NCI-H69 (cell line): ENCODE data around the gene MAB21L1.

Source experiments
- DNase-seq: peaks from one replicate; lab custom pipeline; 2025; lab: John Stamatoyannopoulos, UW

MAB21L1 gene

DNA sequence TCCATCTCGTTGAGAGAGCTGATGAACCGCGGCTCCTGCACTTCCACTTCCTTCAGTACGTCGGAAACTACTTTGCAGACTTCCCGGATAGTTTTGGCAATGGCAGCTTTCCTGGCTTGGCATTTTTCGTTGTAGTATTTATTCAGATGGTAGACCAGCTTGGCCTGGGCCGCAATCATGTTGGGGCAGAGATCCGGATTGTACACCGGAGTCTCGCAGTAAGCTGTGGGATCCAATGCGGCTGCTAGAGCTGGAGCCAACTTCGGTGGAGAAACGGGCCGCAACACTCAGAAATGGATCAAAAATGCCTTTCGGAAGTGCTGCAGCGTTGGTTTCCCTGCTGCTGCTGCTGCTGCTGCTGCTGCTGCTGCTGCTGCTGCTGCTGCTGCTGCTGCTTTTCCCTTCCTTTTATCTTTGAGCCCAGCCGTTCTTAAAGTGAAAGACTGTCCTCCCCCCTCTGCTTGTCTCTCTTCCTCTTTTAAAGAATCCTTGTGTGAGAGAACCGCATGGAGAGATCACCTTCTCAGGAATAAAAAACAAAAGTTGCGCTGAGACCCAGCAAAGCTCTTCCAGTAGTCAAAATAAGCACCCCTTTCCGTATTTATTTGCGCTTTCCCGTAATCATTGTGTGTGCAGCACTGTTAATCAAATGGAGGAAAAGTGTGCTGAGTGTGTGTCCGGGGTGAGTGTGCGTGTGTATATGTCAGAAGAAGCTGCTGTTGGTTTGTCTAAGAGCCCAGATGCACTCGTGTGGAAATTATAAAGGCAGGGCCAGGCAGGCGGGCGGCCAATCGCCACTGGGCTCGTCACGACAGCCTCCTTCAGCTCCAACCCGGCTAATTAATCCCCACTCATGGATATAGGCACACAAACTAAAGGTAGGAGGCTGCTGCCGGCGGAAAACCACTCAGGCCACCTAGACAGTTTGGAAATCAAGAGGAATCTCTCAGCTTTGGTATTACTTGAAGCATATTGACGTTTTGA lies at the start of gene MAB21L1:
Gene MAB21L1, minus strand, starts transcription at position 730 of the 984 bp plus-strand sequence. Its CDS starts 551 bp downstream, at position 179.
- DNase-seq = peak; percentile 47

DNA sequence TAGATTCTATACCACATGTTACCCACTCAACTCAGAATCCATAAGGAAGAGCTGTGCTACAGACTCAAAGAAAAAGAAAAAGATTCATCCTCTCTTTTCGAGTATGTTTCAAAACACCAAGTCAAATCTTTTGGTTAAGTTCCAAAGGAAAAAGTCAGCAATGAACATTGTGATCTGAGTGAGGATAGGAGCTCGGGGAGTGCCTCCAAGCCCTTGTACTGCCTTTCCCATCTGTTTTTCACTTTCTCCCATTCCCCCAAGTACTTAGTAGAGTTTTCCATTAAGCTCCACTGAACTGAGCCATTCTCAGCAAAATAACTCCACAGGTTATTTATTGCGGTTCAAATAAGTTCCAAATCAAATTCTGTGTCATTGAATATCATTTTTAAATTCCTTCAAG lies 47.7 kb upstream of the MAB21L1 start:
- DNase-seq = no peak

DNA sequence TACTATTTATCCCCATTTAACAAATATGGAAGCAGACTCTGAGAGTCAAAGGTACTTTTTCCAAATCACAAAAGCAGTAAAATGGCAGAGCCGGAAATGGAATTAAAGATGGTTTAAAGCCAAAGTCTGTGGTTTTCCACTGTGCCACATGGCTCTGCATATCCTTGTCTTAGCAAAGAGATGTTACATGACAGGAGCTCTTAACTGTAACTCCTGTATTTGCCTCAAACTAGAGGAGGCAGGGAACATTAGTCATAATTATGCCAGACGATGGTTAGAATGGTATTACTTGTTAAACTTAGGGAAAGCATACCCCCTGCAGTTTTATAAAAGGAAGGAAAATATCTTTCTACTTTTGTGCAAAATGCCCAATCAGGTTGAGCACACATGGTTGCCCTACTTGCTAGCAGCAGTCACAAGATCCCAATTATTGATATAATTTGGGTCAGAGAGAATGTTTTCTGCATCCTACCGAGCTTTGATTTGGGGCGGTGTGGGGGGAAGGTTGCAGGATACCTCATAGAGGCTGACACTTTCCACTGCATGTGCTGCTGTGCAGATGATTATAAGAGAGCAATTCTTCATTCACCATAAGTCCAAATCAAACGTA lies 42.0 kb upstream of the MAB21L1 start:
- DNase-seq = peak; percentile 53

DNA sequence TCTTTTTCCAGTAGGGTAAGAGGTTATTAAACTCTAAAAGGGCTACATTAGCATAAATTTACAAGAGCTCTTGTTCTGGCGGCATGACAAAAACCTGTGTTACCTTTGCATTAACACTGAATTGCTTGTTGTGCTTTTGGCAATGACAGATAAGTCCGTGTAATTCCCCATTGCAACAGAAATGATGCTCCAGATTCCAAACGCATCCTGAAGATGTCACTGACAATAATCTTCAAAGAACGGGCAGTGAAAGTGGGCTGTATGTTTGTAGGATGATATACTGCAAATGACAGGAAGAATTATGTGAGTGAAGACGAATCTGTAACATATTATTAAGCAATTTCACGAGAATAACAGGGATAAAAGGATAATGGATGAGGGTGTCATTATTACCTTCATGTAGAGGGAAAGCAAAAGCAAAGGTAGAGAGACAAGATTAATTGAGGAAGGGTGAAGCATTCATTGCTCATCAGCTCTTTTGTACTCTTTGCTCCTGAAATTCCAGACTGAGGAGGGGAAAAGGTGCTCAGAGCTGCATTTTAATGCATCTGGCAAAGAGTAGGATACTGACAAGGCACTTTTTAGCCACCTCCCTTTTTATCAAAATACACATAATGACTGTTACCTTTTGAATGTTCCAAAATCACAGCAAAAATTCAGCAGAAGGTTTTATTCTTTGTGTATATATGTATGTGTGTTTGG lies 38.5 kb upstream of the MAB21L1 start:
- DNase-seq = peak; percentile 94

DNA sequence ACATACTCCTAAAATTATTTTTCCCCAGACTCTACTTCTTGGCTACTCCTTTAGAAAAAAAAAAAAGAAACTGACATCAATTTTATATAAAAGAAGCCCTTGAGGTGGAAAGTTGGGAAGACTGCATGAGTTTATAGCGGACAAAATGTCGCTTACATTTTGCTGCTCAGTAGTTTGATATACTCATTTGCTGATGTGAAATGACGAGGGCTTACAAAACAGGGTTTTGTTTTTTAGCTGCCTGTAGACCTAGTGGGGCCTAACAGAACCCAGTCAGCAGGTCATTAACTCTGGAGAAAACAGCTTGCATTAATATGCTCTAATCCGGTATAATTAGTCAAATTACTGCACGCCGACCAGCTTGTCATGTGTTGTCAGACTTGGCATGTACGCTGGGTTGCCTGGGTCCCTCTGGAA lies 37.6 kb upstream of the MAB21L1 start:
- DNase-seq = peak; percentile 93

DNA sequence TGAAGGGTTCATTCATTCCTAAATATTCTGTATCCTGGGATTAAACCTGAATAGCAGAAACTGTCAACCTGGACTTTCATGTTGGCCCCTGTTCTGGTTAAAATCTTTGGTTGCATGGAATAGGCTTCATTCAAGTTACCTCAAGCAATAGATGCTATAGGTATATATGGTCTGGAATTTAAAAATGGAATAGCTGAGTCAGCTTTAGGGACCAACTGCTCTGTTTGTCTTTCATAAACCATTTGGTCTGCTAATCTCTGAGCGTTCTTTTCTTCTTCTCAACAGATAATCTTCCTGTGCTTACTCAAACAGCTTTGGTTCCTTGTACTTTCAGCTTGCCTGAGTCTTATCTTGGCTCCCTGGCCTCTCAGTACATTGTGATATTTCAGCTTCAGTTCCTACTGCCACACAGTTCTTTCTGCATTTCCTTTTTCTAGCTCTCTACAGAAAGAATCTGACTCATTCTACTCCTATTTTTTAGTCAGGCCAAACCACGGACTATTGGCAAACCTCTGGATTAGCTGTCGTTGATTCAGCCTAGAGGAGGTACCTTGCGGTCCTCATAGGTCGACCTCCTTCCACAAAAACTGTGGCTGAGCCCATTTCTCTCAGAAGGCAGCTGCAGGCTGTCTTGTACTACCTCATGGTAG lies 35.9 kb upstream of the MAB21L1 start:
- DNase-seq = no peak

GRCh38 chr13:35502456-35502855 lies 26.0 kb upstream of the MAB21L1 start:
- DNase-seq = peak; percentile 62

- peak; percentile 59 for DNase-seq
Measured at GRCh38 chr13:35501661-35502235, 25.3 kb upstream of the MAB21L1 start.

DNA sequence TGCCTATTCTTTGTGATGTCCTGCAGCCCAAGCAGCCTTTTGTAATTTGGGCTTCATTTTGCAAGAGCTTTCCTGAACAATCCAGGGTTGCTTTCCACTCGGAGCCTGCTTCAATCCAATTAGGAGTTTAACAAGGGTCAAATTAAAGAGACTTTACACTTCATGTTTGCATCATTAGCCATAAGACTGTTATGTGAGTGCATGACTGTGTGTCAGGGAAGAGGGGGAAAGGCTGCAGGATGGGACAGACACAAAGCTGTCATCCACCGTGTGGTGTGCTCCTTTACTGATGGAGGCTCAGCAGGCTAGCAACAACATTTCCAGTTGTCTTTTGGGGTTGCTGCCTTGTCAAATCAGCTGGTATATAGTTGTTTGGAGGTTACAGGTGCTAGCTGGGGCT lies 23.7 kb upstream of the MAB21L1 start:
- DNase-seq = peak; percentile 78

GRCh38 chr13:35499676-35500075 lies 23.2 kb upstream of the MAB21L1 start:
- peak; percentile 87 for DNase-seq

- DNase-seq = peak; percentile 93
Measured at GRCh38 chr13:35499196-35499662, 22.7 kb upstream of the MAB21L1 start.

GRCh38 chr13:35498231-35498630 lies 21.7 kb upstream of the MAB21L1 start:
- peak; percentile 49 for DNase-seq

DNA sequence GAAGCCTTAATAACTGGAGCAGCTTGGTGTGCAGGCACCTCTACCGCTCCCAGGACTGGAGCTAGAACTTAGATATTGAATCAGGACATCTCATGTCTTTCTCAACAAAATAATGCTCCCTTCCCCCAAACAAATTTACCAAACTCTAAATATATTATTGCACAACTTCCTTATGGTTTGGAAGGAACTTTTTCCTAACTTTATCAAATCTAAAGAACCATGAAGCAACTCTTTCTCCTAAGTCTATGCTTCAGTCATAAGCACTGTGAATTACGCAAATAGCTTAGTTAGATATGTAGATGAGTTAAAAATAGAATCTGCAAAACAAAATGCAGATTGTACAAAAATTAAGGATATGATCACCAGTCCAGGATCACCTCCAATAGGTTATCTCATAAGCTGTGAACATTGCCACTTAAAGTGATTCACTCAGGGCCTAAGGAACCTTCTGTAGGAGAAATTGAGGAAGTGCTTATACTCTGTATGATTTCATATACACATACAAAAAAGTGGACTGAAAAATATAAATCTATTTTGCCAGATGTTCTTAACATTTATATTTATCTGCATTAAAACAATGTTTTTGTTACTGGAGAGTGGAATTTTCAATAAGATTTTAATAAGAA lies 20.4 kb upstream of the MAB21L1 start:
- no peak for DNase-seq

DNA sequence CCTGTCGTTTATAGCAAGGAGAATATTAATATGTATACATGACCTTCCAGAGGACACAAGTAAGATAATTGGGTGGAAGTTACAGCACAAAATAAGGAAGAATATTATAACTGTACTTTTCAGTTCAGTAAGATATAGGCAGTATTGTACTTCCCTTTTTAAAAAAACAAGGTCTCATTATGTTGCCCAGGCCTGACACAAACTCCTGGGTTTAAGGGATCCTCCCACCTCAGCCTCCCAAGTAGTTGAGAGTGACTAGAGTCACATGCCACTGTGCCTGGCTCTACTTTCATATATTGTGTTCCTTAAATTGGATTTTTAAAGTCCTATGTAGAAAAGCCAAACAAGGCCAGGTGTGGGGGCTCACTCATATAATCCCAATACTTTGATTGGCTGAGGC lies 19.5 kb upstream of the MAB21L1 start:
- DNase-seq = no peak

DNA sequence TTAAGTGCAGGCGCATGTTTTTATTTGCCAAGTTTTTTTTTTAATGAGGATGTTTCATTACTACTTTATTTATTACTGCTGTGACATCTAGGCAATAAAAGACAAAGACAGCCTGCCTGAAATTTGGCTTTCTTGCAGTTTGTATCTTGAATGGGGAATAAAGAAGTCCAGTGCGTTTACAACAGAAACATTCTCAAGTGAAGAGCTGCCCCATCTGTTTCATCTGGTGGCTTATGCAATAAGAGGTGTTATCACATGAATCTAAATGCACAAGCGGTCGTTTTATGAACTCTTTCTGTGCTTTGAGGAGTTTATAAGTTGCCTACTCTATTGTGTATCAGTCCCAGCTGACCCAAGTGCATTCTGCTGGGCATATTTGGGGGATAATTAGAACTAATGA lies 12.6 kb upstream of the MAB21L1 start:
- DNase-seq = peak; percentile 70

DNA sequence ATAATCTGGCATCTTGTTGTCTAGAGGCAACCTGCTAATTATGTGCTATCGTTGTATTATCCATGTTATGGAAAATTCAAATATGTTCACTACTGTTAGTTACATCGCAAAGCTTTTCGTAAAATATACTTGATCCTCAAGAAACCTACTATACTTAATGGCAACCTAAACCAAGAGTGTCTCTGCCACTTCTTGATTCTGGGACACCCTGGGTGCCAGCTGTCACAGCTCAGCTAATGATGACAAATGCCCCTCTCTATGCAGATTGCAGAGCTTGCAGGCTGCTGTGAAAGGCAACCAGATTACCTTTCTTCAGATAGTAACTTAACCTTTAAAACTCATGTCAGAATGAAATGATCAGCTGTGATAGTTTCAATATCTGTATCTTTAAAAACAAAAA lies 8.9 kb upstream of the MAB21L1 start:
- DNase-seq = peak; percentile 88

DNA sequence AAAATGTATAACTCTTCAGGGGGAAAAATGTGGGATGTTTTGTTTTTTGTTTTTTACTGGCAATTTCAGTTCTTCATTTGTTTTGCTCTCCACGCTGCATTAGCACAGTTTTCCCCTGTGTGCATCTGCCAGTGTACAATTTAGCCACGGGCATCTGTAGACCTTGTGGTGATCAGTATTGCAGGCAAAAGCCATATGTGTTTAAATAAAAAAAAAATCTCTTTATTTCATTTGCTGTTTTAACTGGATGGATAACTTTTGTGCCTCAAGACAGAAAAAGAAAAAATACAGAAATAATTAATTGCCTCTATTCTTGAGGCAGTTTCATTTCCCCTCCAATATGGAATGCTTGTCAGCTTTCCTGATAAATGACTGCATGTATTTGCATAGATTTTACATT lies 7.9 kb upstream of the MAB21L1 start:
- peak; percentile 70 for DNase-seq

GRCh38 chr13:35483761-35484160 lies 7.3 kb upstream of the MAB21L1 start:
- DNase-seq = peak; percentile 52

- DNase-seq = no peak
Measured at GRCh38 chr13:35482527-35482926, 6.0 kb upstream of the MAB21L1 start.

GRCh38 chr13:35481777-35482176 lies 5.3 kb upstream of the MAB21L1 start:
- peak; percentile 5 for DNase-seq

DNA sequence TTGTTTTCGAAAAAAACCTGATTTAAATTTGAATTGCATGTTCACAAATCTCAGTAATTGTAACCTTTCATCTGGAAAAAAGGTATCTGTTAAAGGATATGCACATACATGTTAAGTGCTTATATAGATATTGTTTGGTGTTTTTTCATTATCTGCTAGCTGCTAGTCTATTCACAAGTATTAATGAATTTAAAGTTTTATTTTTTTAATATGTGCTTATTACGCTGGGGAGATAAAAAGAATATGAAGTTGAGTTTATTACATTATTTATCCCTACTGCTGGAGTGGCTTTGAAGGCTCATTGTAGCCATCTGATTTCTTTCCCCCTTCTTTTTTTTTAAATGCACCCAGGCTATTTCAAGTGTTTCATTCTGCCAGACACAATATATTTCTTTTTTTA lies 3.9 kb upstream of the MAB21L1 start:
- no peak for DNase-seq
